IMR-90 (cell line): ENCODE measurements around the gene FOSB.

Experiments
- BHLHE40 ChIP-seq: fragments of 150-350 bp; IDR thresholded peaks from 2 replicates; pipeline ENCODE4 v1.6.1; 2016; ENCODE audit warnings: mild to moderate bottlenecking, low read depth, low read length
- CEBPB ChIP-seq: IDR thresholded peaks from 2 replicates; pipeline ENCODE4 v1.6.1; 2012; ENCODE audit warnings: low read depth, low read length, improper control_type of control experiment
- FOS ChIP-seq: fragments of 150-350 bp; IDR thresholded peaks from 2 replicates; pipeline ENCODE4 v1.6.1; 2016; ENCODE audit warnings: low read depth, low read length
- MAZ ChIP-seq: IDR thresholded peaks from 2 replicates; pipeline ENCODE4 v1.6.1; 2012; ENCODE audit warnings: low read depth, mild to moderate bottlenecking, low read length, improper control_type of control experiment, moderate library complexity, borderline replicate concordance
- MXI1 ChIP-seq: IDR thresholded peaks from 2 replicates; pipeline ENCODE4 v1.6.1; 2012; ENCODE audit warnings: low read depth, mild to moderate bottlenecking, low read length, moderate library complexity, borderline replicate concordance
- NFE2L2 ChIP-seq: fragments of 150-350 bp; IDR thresholded peaks from 2 replicates; pipeline ENCODE4 v1.6.1; 2016; ENCODE audit warnings: low read depth, mild to moderate bottlenecking, low read length
- POLR2A ChIP-seq: IDR thresholded peaks from 2 replicates; pipeline ENCODE4 v1.6.1; 2012; ENCODE audit warnings: mild to moderate bottlenecking, low read depth, low read length
- RAD21 ChIP-seq: IDR thresholded peaks from 2 replicates; pipeline ENCODE4 v1.6.1; 2012; ENCODE audit warnings: low read length, improper control_type of control experiment
- RCOR1 ChIP-seq: IDR thresholded peaks from 2 replicates; pipeline ENCODE4 v1.6.1; 2012; ENCODE audit warnings: mild to moderate bottlenecking, low read length, improper control_type of control experiment; ENCODE audit not compliant: insufficient replicate concordance
- RFX5 ChIP-seq: IDR thresholded peaks from 2 replicates; pipeline ENCODE4 v1.8.0; 2012; ENCODE audit warnings: low read depth, mild to moderate bottlenecking, low read length, moderate library complexity
- SMC3 ChIP-seq: fragments of 150-350 bp; IDR thresholded peaks from 2 replicates; pipeline ENCODE4 v1.6.1; 2016; ENCODE audit warnings: low read depth, mild to moderate bottlenecking, antibody characterized with exemption, low read length, moderate library complexity
- TF ChIP-seq, protein P1 (sequence below): conservative IDR thresholded peaks from 2 replicates; pipeline ENCODE4 v1.5.1; 2012; ENCODE audit warnings: mild to moderate bottlenecking, low read depth, low read length, improper control_type of control experiment
- TF ChIP-seq, protein P2 (sequence below): fragments of 150-350 bp; IDR thresholded peaks from 2 replicates; pipeline ENCODE4 v1.6.1; 2017; ENCODE audit warnings: mild to moderate bottlenecking, antibody characterized with exemption, low read length, low read depth
- TF ChIP-seq, protein P3 (sequence below): fragments of 150-350 bp; IDR thresholded peaks from 2 replicates; pipeline ENCODE4 v1.6.1; 2016; ENCODE audit warnings: low read depth, mild to moderate bottlenecking, low read length, moderate library complexity, borderline replicate concordance

DNA sequence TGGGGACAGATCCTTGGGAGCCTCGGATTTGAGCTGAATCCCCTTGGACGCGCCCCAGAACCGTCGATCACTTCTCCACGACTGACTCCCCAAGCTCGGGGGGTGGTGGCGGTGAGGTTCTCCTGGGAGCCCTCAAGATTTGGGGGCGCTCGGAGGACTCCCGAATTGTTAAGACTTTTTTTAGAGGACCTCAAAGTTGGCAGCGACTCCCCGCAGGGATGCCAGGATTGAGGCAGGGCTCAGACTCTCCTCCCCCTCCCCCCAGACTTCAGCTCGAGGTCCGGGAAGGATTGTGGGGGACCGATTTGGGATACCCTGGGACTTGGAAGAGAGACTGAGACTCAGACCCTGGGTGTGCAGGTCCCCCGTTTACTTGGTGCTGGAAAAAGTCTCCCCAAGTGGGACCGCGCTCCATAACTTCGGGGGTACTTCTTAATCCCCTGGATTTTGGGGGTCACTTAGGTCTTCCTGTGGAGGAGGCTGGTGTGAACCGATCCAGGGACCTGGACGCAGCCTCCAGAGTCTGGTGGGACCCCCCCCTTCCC is 40.1 kb downstream of the FOSB start:
- TF ChIP-seq, protein P1, sequence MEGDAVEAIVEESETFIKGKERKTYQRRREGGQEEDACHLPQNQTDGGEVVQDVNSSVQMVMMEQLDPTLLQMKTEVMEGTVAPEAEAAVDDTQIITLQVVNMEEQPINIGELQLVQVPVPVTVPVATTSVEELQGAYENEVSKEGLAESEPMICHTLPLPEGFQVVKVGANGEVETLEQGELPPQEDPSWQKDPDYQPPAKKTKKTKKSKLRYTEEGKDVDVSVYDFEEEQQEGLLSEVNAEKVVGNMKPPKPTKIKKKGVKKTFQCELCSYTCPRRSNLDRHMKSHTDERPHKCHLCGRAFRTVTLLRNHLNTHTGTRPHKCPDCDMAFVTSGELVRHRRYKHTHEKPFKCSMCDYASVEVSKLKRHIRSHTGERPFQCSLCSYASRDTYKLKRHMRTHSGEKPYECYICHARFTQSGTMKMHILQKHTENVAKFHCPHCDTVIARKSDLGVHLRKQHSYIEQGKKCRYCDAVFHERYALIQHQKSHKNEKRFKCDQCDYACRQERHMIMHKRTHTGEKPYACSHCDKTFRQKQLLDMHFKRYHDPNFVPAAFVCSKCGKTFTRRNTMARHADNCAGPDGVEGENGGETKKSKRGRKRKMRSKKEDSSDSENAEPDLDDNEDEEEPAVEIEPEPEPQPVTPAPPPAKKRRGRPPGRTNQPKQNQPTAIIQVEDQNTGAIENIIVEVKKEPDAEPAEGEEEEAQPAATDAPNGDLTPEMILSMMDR, result no peak
- TF ChIP-seq RCOR1 (no peak), RAD21 (no peak), RFX5 (no peak), MAZ (no peak), SMC3 (no peak), POLR2A (no peak; the same call in 1 of the 2 replicates), NFE2L2 (no peak), BHLHE40 (no peak), MXI1 (no peak), CEBPB (no peak), FOS (no peak)
- TF ChIP-seq, protein P2, sequence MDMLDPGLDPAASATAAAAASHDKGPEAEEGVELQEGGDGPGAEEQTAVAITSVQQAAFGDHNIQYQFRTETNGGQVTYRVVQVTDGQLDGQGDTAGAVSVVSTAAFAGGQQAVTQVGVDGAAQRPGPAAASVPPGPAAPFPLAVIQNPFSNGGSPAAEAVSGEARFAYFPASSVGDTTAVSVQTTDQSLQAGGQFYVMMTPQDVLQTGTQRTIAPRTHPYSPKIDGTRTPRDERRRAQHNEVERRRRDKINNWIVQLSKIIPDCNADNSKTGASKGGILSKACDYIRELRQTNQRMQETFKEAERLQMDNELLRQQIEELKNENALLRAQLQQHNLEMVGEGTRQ, result no peak
- TF ChIP-seq, protein P3, sequence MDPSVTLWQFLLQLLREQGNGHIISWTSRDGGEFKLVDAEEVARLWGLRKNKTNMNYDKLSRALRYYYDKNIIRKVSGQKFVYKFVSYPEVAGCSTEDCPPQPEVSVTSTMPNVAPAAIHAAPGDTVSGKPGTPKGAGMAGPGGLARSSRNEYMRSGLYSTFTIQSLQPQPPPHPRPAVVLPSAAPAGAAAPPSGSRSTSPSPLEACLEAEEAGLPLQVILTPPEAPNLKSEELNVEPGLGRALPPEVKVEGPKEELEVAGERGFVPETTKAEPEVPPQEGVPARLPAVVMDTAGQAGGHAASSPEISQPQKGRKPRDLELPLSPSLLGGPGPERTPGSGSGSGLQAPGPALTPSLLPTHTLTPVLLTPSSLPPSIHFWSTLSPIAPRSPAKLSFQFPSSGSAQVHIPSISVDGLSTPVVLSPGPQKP, result no peak
